HCT116 (cell line): ENCODE results near the gene GATAD2B. TPM values are rescaled to one million over a fixed set of nuclear protein-coding genes. Genes with fewer than 3 reads are reported as not detected.

Experiments used
- ATAC-seq: fragments of 200-7000 bp; cut with Tn5 transposase; 2 replicates; pipeline ENCODE4 v1.9.1; 2020; ENCODE audit warnings: mild to moderate bottlenecking, moderate library complexity
- BruUV-seq: library from RNA; stranded (reverse); fragments of 400-500 nt; replicated peaks from 2 replicates; lab custom pipeline; 2021; lab: Mats Ljungman, UMichigan
- CTCF ChIA-PET: fragments of 300-600 bp; sonication (Branson Sonifier 250); formaldehyde crosslinking; loops from one replicate; lab custom pipeline; 2021; ENCODE audit warnings: antibody characterized with exemption; lab: Charles Lee
- POLR2A ChIA-PET: fragments of 300-600, 350-600 bp; sonication (Branson Sonifier 250); formaldehyde crosslinking; loops from one replicate; lab custom pipeline; 2021; ENCODE audit warnings: antibody characterized with exemption; lab: Charles Lee
- RAD21 ChIA-PET, 2 experiments: fragments of 300-600 bp; sonication (Branson Sonifier 250); formaldehyde crosslinking; loops; one replicate each; lab custom pipeline; 2023; ENCODE audit warnings: low total read pairs in 2 of 2; ENCODE audit not compliant: uncharacterized antibody in 2 of 2, unreplicated experiment in 2 of 2, low non-redundant PET in 1 of 2; lab: Charles Lee
- DNase-seq: peaks from one replicate; pipeline ENCODE4 v3.0.0-alpha.2; 2010; ENCODE audit warnings: low read depth, low spot score
- H2AFZ ChIP-seq: fragments of 200-600 bp; shearing (Covaris generic), sonication (generic); 2 replicates; pipeline ENCODE4 v1.6.1; 2017; ENCODE audit warnings: low read depth, mixed run types, mixed read lengths, antibody characterized with exemption, low read length; ENCODE audit not compliant: poor library complexity, severe bottlenecking
- H3K27ac ChIP-seq: 2 replicates; pipeline ENCODE4 v1.5.1; 2012; ENCODE audit warnings: low read depth, low read length
- H3K27me3 ChIP-seq: fragments of 200-600 bp; sonication (generic); 2 replicates; pipeline ENCODE4 v1.6.1; 2016; ENCODE audit warnings: mixed run types, low read length, mixed read lengths; ENCODE audit not compliant: insufficient read depth
- H3K36me3 ChIP-seq, 2 experiments: fragments of 200-500 bp in 1 of 2; fragments of 200-600 bp in 1 of 2; sonication (Bioruptor generic) in 1 of 2; sonication (generic) in 1 of 2; 2 replicates each; pipeline versions ENCODE4 v1.5.1 to v1.6.1; 2014 to 2016; ENCODE audit warnings: low read length in 2 of 2, inconsistent platforms in 1 of 2, mixed read lengths in 1 of 2, mixed run types in 1 of 2; ENCODE audit not compliant: insufficient read depth in 2 of 2, control insufficient read depth in 1 of 2
- H3K4me1 ChIP-seq, 2 experiments: fragments of 200-600 bp in 1 of 2; sonication (generic) in 1 of 2; 2 replicates each; pipeline versions ENCODE4 v1.5.1 to v1.6.1; 2012 to 2017; ENCODE audit warnings: low read length in 2 of 2, inconsistent platforms in 1 of 2, mild to moderate bottlenecking in 1 of 2, mixed read lengths in 1 of 2, mixed run types in 1 of 2, moderate library complexity in 1 of 2; ENCODE audit not compliant: insufficient read depth in 2 of 2, control insufficient read depth in 1 of 2
- H3K4me2 ChIP-seq: fragments of 200-600 bp; sonication (generic); 2 replicates; pipeline ENCODE4 v1.6.1; 2017; ENCODE audit warnings: mixed run types, low read length, mixed read lengths
- H3K4me3 ChIP-seq, 2 experiments: fragments of 200-600 bp in 1 of 2; sonication (generic) in 1 of 2; replicated peaks in 1 of 2; 2 replicates each; pipeline ENCODE4 v1.5.1; 2011 to 2016; ENCODE audit warnings: low read length in 2 of 2, control low read depth in 1 of 2, low read depth in 1 of 2, mild to moderate bottlenecking in 1 of 2, mixed read lengths in 1 of 2, mixed run types in 1 of 2
- H3K79me2 ChIP-seq: fragments of 200-600 bp; sonication (generic); 2 replicates; pipeline ENCODE4 v1.6.1; 2017; ENCODE audit warnings: mild to moderate bottlenecking, mixed run types, low read length, moderate library complexity, mixed read lengths; ENCODE audit not compliant: insufficient read depth
- H3K9ac ChIP-seq: fragments of 200-600 bp; sonication (generic); 2 replicates; pipeline ENCODE4 v1.6.1; 2016; ENCODE audit warnings: low read length, mixed read lengths
- H3K9me2 ChIP-seq: fragments of 200-600 bp; sonication (generic), shearing (Covaris generic); 2 replicates; pipeline ENCODE4 v1.6.1; 2017; ENCODE audit warnings: mixed run types, mild to moderate bottlenecking, moderate library complexity; ENCODE audit not compliant: insufficient read depth
- H3K9me3 ChIP-seq, 2 experiments: fragments of 200-500 bp in 1 of 2; fragments of 200-600 bp in 1 of 2; sonication (Bioruptor generic) in 1 of 2; sonication (generic) in 1 of 2; 2 replicates each; pipeline ENCODE4 v1.6.1; 2014 to 2017; ENCODE audit warnings: low read length in 2 of 2, mixed read lengths in 2 of 2, inconsistent platforms in 1 of 2, low read depth in 1 of 2, mild to moderate bottlenecking in 1 of 2, mixed run types in 1 of 2, moderate library complexity in 1 of 2; ENCODE audit not compliant: control insufficient read depth in 1 of 2, insufficient read depth in 1 of 2
- H4K20me1 ChIP-seq: fragments of 200-600 bp; sonication (generic), shearing (Covaris generic); 2 replicates; pipeline ENCODE4 v1.6.1; 2017; ENCODE audit warnings: mixed run types, mild to moderate bottlenecking, moderate library complexity; ENCODE audit not compliant: insufficient read depth
- EGR1 ChIP-seq: IDR thresholded peaks from 2 replicates; pipeline ENCODE4 v1.6.1; 2012; ENCODE audit warnings: low read depth
- EZH2phosphoT487 ChIP-seq: fragments of 200-600 bp; IDR thresholded peaks from 2 replicates; pipeline ENCODE4 v1.6.1; 2018; ENCODE audit warnings: antibody characterized with exemption, borderline replicate concordance
- POLR2AphosphoS5 ChIP-seq: IDR thresholded peaks from 2 replicates; pipeline ENCODE4 v1.6.1; 2011; ENCODE audit warnings: mild to moderate bottlenecking, low read depth, low read length, moderate library complexity
- SRF ChIP-seq: IDR thresholded peaks from 2 replicates; pipeline ENCODE4 v1.6.1; 2012; ENCODE audit warnings: low read depth
- TCF7L2 ChIP-seq: IDR thresholded peaks from 2 replicates; pipeline ENCODE4 v1.7.0; 2011; ENCODE audit warnings: borderline replicate concordance, inconsistent platforms; ENCODE audit not compliant: insufficient read depth, insufficient read length; ENCODE audit errors: extremely low read depth
- ZFX ChIP-seq: fragments of 450-650 bp; IDR thresholded peaks from 2 replicates; pipeline ENCODE4 v1.6.1; 2017
- ZNF274 ChIP-seq: fragments of 200-500 bp; sonication (Bioruptor generic); IDR thresholded peaks from 2 replicates; pipeline ENCODE4 v1.6.1; 2014; ENCODE audit warnings: mild to moderate bottlenecking, low read depth, low read length, inconsistent platforms
- intact Hi-C: fragments of 100-400 bp; cut with micrococcal nuclease; formaldehyde crosslinking; loops from 2 replicates; pipeline ENCODE4 v1.10.0; 2022
- total RNA-seq: library from RNA; stranded (reverse); gene quantifications from one replicate; pipeline ENCODE4 v1.2.1, GENCODE V29; 2021; ENCODE audit not compliant: unreplicated experiment
- TF ChIP-seq, protein P1 (sequence below): IDR thresholded peaks from 2 replicates; pipeline ENCODE4 v1.6.1; 2012; ENCODE audit warnings: low read depth
- TF ChIP-seq, protein P2 (sequence below): IDR thresholded peaks from 2 replicates; pipeline ENCODE4 v1.6.1; 2012
- TF ChIP-seq, protein P3 (sequence below), 3 experiments: fragments of 200-600 bp in 1 of 3; sonication (generic) in 1 of 3; IDR thresholded peaks in 2 of 3; conservative IDR thresholded peaks in 1 of 3; 2 replicates each; pipeline ENCODE4 v1.5.1; 2012 to 2017; ENCODE audit warnings: low read depth in 2 of 3, low read length in 2 of 3, antibody characterized with exemption in 1 of 3, borderline replicate concordance in 1 of 3, control low read depth in 1 of 3, mild to moderate bottlenecking in 1 of 3, mixed read lengths in 1 of 3, mixed run types in 1 of 3, moderate library complexity in 1 of 3; ENCODE audit not compliant: insufficient read depth in 1 of 3
- TF ChIP-seq, protein P4 (sequence below): IDR thresholded peaks from 2 replicates; pipeline ENCODE4 v1.6.1; 2012
- TF ChIP-seq, protein P5 (sequence below): IDR thresholded peaks from 2 replicates; pipeline ENCODE4 v1.6.1; 2011; ENCODE audit warnings: mild to moderate bottlenecking, low read length, moderate library complexity; ENCODE audit not compliant: insufficient replicate concordance; ENCODE audit errors: extremely low read depth

The GATAD2B gene
- total RNA-seq, 1 experiment from 2014 or later, result 50.2 TPM

DNA sequence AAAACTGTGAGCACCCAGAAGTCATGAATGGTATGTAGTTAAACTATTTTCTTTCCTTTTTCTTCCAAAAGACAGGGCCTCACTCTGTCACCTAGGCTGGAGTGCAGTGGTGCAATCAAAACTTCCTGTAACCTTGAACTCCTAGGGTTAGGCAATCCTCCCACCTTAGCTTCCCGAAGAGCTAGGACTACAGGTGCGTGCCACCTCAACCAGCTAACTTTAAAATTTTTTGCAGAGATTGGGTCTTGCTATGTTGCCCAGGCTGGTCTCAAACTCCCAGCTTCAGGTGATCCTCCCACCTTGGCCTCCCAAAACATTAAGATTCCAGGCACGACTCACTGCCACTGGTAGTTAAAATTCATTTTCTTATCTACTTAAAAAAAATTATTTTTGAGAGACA lies 62.5 kb downstream of the GATAD2B start:
- ATAC-seq (no peak), DNase-seq (no peak)
- no peaks in the 10 kb centered on the region for H3K27me3 ChIP-seq
- H3K27ac ChIP-seq, result no peak overlapping the region
- H2AFZ ChIP-seq, result no peak overlapping the region
- H3K4me1 ChIP-seq, result peaks cover 4 to 6% of the 10 kb centered on the region in 2 experiments
- H3K9ac ChIP-seq, result no peak overlapping the region
- H3K9me2 ChIP-seq, result no peaks in the 10 kb centered on the region
- ChIA-PET POLR2A (no interaction called here), CTCF (no interaction called here), RAD21 (no interaction called here)
- no peaks in the 10 kb centered on the region for H3K9me3 ChIP-seq
- no peak overlapping the region for H3K4me2 ChIP-seq
- no peak overlapping the region for H3K4me3 ChIP-seq
- no peak for TF ChIP-seq ZNF274
- TF ChIP-seq, protein P1, sequence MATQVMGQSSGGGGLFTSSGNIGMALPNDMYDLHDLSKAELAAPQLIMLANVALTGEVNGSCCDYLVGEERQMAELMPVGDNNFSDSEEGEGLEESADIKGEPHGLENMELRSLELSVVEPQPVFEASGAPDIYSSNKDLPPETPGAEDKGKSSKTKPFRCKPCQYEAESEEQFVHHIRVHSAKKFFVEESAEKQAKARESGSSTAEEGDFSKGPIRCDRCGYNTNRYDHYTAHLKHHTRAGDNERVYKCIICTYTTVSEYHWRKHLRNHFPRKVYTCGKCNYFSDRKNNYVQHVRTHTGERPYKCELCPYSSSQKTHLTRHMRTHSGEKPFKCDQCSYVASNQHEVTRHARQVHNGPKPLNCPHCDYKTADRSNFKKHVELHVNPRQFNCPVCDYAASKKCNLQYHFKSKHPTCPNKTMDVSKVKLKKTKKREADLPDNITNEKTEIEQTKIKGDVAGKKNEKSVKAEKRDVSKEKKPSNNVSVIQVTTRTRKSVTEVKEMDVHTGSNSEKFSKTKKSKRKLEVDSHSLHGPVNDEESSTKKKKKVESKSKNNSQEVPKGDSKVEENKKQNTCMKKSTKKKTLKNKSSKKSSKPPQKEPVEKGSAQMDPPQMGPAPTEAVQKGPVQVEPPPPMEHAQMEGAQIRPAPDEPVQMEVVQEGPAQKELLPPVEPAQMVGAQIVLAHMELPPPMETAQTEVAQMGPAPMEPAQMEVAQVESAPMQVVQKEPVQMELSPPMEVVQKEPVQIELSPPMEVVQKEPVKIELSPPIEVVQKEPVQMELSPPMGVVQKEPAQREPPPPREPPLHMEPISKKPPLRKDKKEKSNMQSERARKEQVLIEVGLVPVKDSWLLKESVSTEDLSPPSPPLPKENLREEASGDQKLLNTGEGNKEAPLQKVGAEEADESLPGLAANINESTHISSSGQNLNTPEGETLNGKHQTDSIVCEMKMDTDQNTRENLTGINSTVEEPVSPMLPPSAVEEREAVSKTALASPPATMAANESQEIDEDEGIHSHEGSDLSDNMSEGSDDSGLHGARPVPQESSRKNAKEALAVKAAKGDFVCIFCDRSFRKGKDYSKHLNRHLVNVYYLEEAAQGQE, result no peak
- no peak for TF ChIP-seq POLR2AphosphoS5
- TF ChIP-seq SRF, result no peak
- no peak for TF ChIP-seq ZFX
- peaks cover 17% of the 10 kb centered on the region for H3K79me2 ChIP-seq
- no TSS peak for BruUV-seq
- no peaks in the 10 kb centered on the region; the same call in 1 of the 2 replicates for H4K20me1 ChIP-seq
- intact Hi-C loops, result no loop called here
- H3K36me3 ChIP-seq, result no peaks in the 10 kb centered on the region

DNA sequence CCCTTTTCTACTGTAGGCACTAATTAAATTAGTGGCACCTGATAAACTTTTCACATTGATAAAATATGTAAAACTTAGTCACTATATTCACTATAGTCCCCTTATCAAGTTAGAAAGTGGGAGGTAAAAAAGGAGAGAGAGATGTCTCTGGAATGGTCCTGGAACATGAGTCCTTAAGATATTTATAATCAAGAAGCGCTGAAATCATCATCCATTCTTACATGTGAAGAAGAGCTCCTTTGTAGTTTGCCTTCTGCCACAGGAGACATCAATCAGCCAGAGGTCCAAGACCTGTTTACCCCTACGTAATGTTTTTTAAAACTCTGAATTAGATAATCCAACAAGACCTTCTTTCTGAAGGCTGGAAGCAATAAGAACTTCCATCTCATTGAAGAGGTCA lies 65.3 kb downstream of the GATAD2B start:
- H3K36me3 ChIP-seq, result no peaks in the 10 kb centered on the region
- TF ChIP-seq, protein P2, sequence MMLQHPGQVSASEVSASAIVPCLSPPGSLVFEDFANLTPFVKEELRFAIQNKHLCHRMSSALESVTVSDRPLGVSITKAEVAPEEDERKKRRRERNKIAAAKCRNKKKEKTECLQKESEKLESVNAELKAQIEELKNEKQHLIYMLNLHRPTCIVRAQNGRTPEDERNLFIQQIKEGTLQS, result no peak
- TF ChIP-seq, protein P3, sequence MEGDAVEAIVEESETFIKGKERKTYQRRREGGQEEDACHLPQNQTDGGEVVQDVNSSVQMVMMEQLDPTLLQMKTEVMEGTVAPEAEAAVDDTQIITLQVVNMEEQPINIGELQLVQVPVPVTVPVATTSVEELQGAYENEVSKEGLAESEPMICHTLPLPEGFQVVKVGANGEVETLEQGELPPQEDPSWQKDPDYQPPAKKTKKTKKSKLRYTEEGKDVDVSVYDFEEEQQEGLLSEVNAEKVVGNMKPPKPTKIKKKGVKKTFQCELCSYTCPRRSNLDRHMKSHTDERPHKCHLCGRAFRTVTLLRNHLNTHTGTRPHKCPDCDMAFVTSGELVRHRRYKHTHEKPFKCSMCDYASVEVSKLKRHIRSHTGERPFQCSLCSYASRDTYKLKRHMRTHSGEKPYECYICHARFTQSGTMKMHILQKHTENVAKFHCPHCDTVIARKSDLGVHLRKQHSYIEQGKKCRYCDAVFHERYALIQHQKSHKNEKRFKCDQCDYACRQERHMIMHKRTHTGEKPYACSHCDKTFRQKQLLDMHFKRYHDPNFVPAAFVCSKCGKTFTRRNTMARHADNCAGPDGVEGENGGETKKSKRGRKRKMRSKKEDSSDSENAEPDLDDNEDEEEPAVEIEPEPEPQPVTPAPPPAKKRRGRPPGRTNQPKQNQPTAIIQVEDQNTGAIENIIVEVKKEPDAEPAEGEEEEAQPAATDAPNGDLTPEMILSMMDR (IDR thresholded peaks at IDR 0.05 in 2 of 3, conservative IDR thresholded peaks at IDR 0.05 in 1 of 3; ENCODE audit: borderline replicate concordance in 1 of 3, insufficient read depth in 1 of 3, low read depth in 2 of 3, low read length in 2 of 3), result no peak
- TF ChIP-seq, protein P4, sequence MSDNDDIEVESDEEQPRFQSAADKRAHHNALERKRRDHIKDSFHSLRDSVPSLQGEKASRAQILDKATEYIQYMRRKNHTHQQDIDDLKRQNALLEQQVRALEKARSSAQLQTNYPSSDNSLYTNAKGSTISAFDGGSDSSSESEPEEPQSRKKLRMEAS, result no peak
- TF ChIP-seq TCF7L2 (no peak), EZH2phosphoT487 (no peak), SRF (no peak), EGR1 (no peak)
- TF ChIP-seq, protein P5, sequence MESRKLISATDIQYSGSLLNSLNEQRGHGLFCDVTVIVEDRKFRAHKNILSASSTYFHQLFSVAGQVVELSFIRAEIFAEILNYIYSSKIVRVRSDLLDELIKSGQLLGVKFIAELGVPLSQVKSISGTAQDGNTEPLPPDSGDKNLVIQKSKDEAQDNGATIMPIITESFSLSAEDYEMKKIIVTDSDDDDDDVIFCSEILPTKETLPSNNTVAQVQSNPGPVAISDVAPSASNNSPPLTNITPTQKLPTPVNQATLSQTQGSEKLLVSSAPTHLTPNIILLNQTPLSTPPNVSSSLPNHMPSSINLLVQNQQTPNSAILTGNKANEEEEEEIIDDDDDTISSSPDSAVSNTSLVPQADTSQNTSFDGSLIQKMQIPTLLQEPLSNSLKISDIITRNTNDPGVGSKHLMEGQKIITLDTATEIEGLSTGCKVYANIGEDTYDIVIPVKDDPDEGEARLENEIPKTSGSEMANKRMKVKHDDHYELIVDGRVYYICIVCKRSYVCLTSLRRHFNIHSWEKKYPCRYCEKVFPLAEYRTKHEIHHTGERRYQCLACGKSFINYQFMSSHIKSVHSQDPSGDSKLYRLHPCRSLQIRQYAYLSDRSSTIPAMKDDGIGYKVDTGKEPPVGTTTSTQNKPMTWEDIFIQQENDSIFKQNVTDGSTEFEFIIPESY, result no peak

More for the DNA sequence above, 65.3 kb downstream of the GATAD2B start:
- no peak overlapping the region for H3K4me3 ChIP-seq
- no peak overlapping the region for H2AFZ ChIP-seq
- no TSS peak for BruUV-seq
- H3K4me1 ChIP-seq, result peaks cover 4 to 6% of the 10 kb centered on the region in 2 experiments
- H3K27ac ChIP-seq, result no peak overlapping the region
- peaks cover 3% of the 10 kb centered on the region for H3K79me2 ChIP-seq
- ChIA-PET RAD21 (no interaction called here), POLR2A (no interaction called here), CTCF (no interaction called here)
- no peaks in the 10 kb centered on the region for H3K9me2 ChIP-seq
- H3K9ac ChIP-seq, result no peak overlapping the region
- intact Hi-C loops, result loop anchor here (10.0 kb wide), 1 partner anchor 47 kb away; no protein-coding TSS in a partner anchor
- ATAC-seq, result no peak
- DNase-seq, result no peak
- no peaks in the 10 kb centered on the region for H3K9me3 ChIP-seq
- no peak overlapping the region for H3K4me2 ChIP-seq
- H3K27me3 ChIP-seq, result no peaks in the 10 kb centered on the region
- no peaks in the 10 kb centered on the region for H4K20me1 ChIP-seq
